Vagina (tissue), 2 donors: ENCODE data around the gene LIN28B.

Experiments used
- CTCF ChIP-seq, 3 experiments: fragments of 450-650 bp in 2 of 3; fragments of 200-600 bp in 1 of 3; sonication (generic) in 1 of 3; IDR thresholded peaks; one replicate each; pipeline ENCODE4 v1.5.1; 2017 to 2019; ENCODE audit warnings: antibody characterized with exemption in 3 of 3, mild to moderate bottlenecking in 2 of 3, moderate library complexity in 2 of 3
- POLR2A ChIP-seq, 2 donors: fragments of 450-650 bp; IDR thresholded peaks; one replicate each; pipeline ENCODE4 v1.6.1; 2017; ENCODE audit warnings: antibody characterized with exemption in 2 of 2, mild to moderate bottlenecking in 2 of 2, moderate library complexity in 2 of 2
- POLR2AphosphoS5 ChIP-seq, 2 donors: sonication (generic); formaldehyde crosslinking; IDR thresholded peaks; one replicate each; pipeline ENCODE4 v1.9.0; 2017; ENCODE audit warnings: antibody characterized with exemption in 2 of 2, mild to moderate bottlenecking in 2 of 2, low read depth in 1 of 2; ENCODE audit not compliant: insufficient read depth in 1 of 2

GRCh38 chr6:105041880-105042279 is 85.0 kb downstream of the LIN28B start:
- TF ChIP-seq POLR2A (IDR thresholded peaks at IDR 0.05) = no peak
- no peak for TF ChIP-seq POLR2AphosphoS5 (IDR thresholded peaks at IDR 0.05; ENCODE audit: insufficient read depth in 1 of 2, low read depth in 1 of 2)
- TF ChIP-seq CTCF (IDR thresholded peaks at IDR 0.05) = no peak
